DOHH2 (cell line): ENCODE data around the gene TSPYL1.

Experiments used
- EZH2phosphoT487 ChIP-seq: fragments of 200-600 bp; sonication (generic); IDR thresholded peaks from 2 replicates; pipeline ENCODE4 v1.6.1; 2017; ENCODE audit warnings: borderline replicate concordance, mild to moderate bottlenecking, antibody characterized with exemption, low read length, moderate library complexity, mixed read lengths
- TF ChIP-seq, protein P1 (sequence below): fragments of 200-600 bp; sonication (generic); IDR thresholded peaks from one replicate; pipeline ENCODE4 v1.5.1; 2014; ENCODE audit warnings: antibody characterized with exemption, mild to moderate bottlenecking, low read depth, low read length; ENCODE audit not compliant: poor library complexity, severe bottlenecking

DNA sequence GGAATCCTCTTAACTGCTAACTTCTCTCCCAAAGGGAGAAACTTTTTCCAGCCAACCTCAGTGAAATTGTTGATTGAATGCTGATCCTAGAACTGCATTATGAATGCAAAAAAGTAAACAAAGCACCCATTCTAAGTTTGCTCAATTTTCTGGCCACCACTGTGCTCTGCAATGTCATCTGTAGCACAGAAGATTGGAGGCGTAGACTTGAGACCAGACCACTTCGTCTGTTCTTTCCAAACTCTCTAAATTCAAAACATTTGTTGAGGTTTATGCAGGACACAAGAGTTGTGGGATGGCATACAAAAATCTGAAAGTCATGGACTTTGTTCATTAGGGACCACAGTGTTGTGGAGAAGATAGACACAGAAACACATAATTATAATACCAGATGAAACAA is 11.1 kb upstream of the TSPYL1 start:
- TF ChIP-seq, protein P1, sequence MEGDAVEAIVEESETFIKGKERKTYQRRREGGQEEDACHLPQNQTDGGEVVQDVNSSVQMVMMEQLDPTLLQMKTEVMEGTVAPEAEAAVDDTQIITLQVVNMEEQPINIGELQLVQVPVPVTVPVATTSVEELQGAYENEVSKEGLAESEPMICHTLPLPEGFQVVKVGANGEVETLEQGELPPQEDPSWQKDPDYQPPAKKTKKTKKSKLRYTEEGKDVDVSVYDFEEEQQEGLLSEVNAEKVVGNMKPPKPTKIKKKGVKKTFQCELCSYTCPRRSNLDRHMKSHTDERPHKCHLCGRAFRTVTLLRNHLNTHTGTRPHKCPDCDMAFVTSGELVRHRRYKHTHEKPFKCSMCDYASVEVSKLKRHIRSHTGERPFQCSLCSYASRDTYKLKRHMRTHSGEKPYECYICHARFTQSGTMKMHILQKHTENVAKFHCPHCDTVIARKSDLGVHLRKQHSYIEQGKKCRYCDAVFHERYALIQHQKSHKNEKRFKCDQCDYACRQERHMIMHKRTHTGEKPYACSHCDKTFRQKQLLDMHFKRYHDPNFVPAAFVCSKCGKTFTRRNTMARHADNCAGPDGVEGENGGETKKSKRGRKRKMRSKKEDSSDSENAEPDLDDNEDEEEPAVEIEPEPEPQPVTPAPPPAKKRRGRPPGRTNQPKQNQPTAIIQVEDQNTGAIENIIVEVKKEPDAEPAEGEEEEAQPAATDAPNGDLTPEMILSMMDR = no peak
- no peak for TF ChIP-seq EZH2phosphoT487
